ENCODE results near the gene UAP1L1.

The UAP1L1 gene

DNA sequence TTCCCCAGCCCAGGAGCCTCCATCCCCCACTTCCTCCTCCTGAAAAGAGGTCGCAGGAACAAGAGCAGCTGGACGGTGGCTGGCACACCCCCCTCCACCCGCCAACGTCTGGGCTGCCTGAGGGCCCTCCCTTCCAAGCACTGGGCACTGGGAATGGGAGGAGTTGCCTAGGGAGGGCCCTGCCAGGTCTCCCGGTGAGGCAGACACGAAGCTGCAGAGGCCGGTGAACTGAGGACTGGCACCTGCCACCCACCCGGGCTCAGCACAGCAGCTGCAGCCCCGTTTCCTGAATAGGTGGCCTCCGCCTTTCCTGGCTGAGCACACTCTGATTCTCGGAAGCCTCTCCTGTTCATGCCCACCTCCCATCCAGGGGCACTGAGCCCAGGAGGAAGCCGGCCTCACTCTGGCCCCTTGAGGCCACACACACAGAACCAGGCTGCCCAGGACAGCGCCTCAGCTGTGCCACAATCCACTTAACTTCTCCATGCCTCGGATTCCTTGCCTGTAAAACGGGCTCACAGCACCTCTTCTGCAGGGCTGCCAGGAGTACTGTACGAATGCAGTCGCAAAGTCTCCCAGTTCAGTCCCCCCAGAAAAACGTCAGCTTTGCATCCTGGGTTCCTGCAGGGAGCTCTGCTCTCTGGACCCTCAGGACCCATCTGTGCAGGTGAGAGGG is 32.7 kb upstream of the UAP1L1 start:
- H3K27me3 ChIP-seq (ENCODE audit: insufficient read depth, low read length) = peaks cover 30% of the 10 kb centered on the region
- no peak overlapping the region for H3K14ac ChIP-seq (ENCODE audit: low read length)
- no peak overlapping the region for H3K4ac ChIP-seq (ENCODE audit: low read depth, low read length)
- no peak overlapping the region for H4K91ac ChIP-seq (ENCODE audit: low read depth, low read length)
- no peak overlapping the region for H3K27ac ChIP-seq (ENCODE audit: low read depth, low read length)
- H3K4me1 ChIP-seq (ENCODE audit: control insufficient read depth in 1 of 2, insufficient read depth in 2 of 2, low read length in 2 of 2) = peaks cover 9 to 14% of the 10 kb centered on the region in 2 experiments
- H4K12ac ChIP-seq (ENCODE audit: low read depth, low read length) = no peak overlapping the region
- no peaks in the 10 kb centered on the region for H3K36me3 ChIP-seq (ENCODE audit: control insufficient read depth in 1 of 2, insufficient read depth in 2 of 2, low read length in 2 of 2)
- no peak for DNase-seq
- H3K23ac ChIP-seq (ENCODE audit: low read length) = no peak overlapping the region
- no peak overlapping the region for H4K8ac ChIP-seq (ENCODE audit: low read depth, low read length)
- H3K9ac ChIP-seq (ENCODE audit: low read length) = no peak overlapping the region
- no peak overlapping the region for H2AK5ac ChIP-seq (ENCODE audit: low read length)
- no peak overlapping the region for H3K4me3 ChIP-seq (ENCODE audit: low read depth, low read length)
- H2AFZ ChIP-seq (ENCODE audit: insufficient read depth, low read length, poor library complexity) = no peak overlapping the region
- no peak overlapping the region for H3K4me2 ChIP-seq (ENCODE audit: low read length)
- H2BK5ac ChIP-seq (ENCODE audit: low read depth, low read length, poor library complexity) = no peak overlapping the region
- no peaks in the 10 kb centered on the region for H3K79me1 ChIP-seq (ENCODE audit: low read length)
- no CpG with 5 or more reads among the region's 18 CpGs for WGBS (ENCODE audit: extremely low coverage, insufficient coverage, insufficient read length)
- no peaks in the 10 kb centered on the region for H3K79me2 ChIP-seq (ENCODE audit: control insufficient read depth, insufficient read depth, low read length, poor library complexity)
- H2BK12ac ChIP-seq (ENCODE audit: low read length) = no peak overlapping the region
- H3K18ac ChIP-seq (ENCODE audit: low read length) = no peak overlapping the region
- H2BK120ac ChIP-seq (ENCODE audit: insufficient read depth, low read length, poor library complexity) = no peak overlapping the region
- H3K9me3 ChIP-seq (ENCODE audit: insufficient read depth, low read depth, low read length) = peaks cover 2% of the 10 kb centered on the region

GRCh38 chr9:137045294-137046087 is 31.8 kb upstream of the UAP1L1 start:
- WGBS (ENCODE audit: extremely low coverage, insufficient coverage, insufficient read length) = no CpG with 5 or more reads among the region's 96 CpGs
- Histone ChIP-seq H3K36me3 (ENCODE audit: control insufficient read depth in 1 of 2, insufficient read depth in 2 of 2, low read length in 2 of 2) (no peaks in the 10 kb centered on the region), H4K12ac (ENCODE audit: low read depth, low read length) (no peak overlapping the region), H3K79me1 (ENCODE audit: low read length) (no peaks in the 10 kb centered on the region), H3K27ac (ENCODE audit: low read depth, low read length) (no peak overlapping the region), H2BK120ac (ENCODE audit: insufficient read depth, low read length, poor library complexity) (no peak overlapping the region), H2BK5ac (ENCODE audit: low read depth, low read length, poor library complexity) (no peak overlapping the region), H4K8ac (ENCODE audit: low read depth, low read length) (no peak overlapping the region), H3K4me1 (ENCODE audit: control insufficient read depth in 1 of 2, insufficient read depth in 2 of 2, low read length in 2 of 2) (peaks cover 9 to 14% of the 10 kb centered on the region in 2 experiments), H3K23ac (ENCODE audit: low read length) (no peak overlapping the region), H3K4ac (ENCODE audit: low read depth, low read length) (no peak overlapping the region), H3K27me3 (ENCODE audit: insufficient read depth, low read length) (peaks cover 33% of the 10 kb centered on the region), H2AK5ac (ENCODE audit: low read length) (no peak overlapping the region), H2AFZ (ENCODE audit: insufficient read depth, low read length, poor library complexity) (no peak overlapping the region), H3K4me3 (ENCODE audit: low read depth, low read length) (peak overlapping the region; percentile 51), H4K91ac (ENCODE audit: low read depth, low read length) (no peak overlapping the region), H3K79me2 (ENCODE audit: control insufficient read depth, insufficient read depth, low read length, poor library complexity) (no peaks in the 10 kb centered on the region), H3K9me3 (ENCODE audit: insufficient read depth, low read depth, low read length) (peaks cover 3% of the 10 kb centered on the region), H3K18ac (ENCODE audit: low read length) (no peak overlapping the region), H3K4me2 (ENCODE audit: low read length) (peak overlapping the region; percentile 75), H3K9ac (ENCODE audit: low read length) (no peak overlapping the region), H2BK12ac (ENCODE audit: low read length) (no peak overlapping the region), H3K14ac (ENCODE audit: low read length) (no peak overlapping the region)
- peak in 1 of 2 donors; percentile 25 for DNase-seq

DNA sequence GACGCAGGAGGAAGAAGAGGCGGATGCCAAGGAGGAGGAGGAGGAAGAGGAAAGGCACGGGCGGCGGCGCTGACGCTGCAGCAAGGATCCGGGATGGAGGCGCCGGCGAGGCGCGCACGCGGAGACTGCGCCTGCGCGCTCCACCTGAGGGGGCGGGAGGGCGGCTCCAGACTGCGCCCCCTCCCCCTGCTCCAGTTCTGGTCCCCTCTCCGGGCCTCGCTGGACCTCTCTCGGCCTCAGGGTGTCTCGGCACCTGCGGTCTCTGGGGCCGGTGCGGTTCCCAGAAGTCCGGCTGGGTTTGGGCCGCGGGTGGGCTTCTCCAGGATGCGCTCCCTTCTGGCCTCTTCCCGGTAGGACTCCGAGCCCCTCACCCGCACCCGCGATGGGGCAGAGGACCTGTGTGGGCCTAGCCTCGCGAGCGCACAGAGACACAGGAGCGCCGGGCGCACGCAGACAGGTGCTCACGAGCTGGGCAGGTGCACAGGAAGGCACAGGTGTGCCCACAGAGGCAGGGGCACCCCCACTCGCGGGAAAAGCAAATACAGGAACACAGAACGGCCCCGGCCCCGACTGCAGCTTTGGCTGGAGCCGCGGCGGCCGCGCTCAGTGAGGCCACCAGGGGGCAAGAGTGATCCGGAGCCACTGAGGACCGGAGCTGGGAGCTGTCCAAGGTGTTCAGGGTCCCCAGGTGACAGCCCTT is 31.1 kb upstream of the UAP1L1 start, which contains the start of gene NPDC1:
TSS of gene NPDC1 (minus strand) at position 90 of the 700 bp plus-strand sequence. CDS start 188 bp downstream, outside the sequence.
- H3K4ac ChIP-seq (ENCODE audit: low read depth, low read length) = no peak within 1 kb of the TSS
- peaks cover 9 to 14% of the 10 kb centered on the region in 2 experiments for H3K4me1 ChIP-seq (ENCODE audit: control insufficient read depth in 1 of 2, insufficient read depth in 2 of 2, low read length in 2 of 2)
- peaks cover 33% of the 10 kb centered on the region for H3K27me3 ChIP-seq (ENCODE audit: insufficient read depth, low read length)
- no peak within 1 kb of the TSS for H2BK120ac ChIP-seq (ENCODE audit: insufficient read depth, low read length, poor library complexity)
- no peak within 1 kb of the TSS for H2BK12ac ChIP-seq (ENCODE audit: low read length)
- WGBS (ENCODE audit: extremely low coverage, insufficient coverage, insufficient read length) = no CpG with 5 or more reads among the region's 57 CpGs
- H3K9ac ChIP-seq (ENCODE audit: low read length) = no peak within 1 kb of the TSS
- H3K4me2 ChIP-seq (ENCODE audit: low read length) = peak within 1 kb of the TSS; percentile 75
- H2BK5ac ChIP-seq (ENCODE audit: low read depth, low read length, poor library complexity) = no peak within 1 kb of the TSS
- no peak within 1 kb of the TSS for H3K27ac ChIP-seq (ENCODE audit: low read depth, low read length)
- H3K79me2 ChIP-seq (ENCODE audit: control insufficient read depth, insufficient read depth, low read length, poor library complexity) = no peaks in the 10 kb centered on the region
- no peak within 1 kb of the TSS for H3K14ac ChIP-seq (ENCODE audit: low read length)
- H4K8ac ChIP-seq (ENCODE audit: low read depth, low read length) = no peak within 1 kb of the TSS
- no peak within 1 kb of the TSS for H4K91ac ChIP-seq (ENCODE audit: low read depth, low read length)
- peak within 1 kb of the TSS; percentile 51 for H3K4me3 ChIP-seq (ENCODE audit: low read depth, low read length)
- peaks cover 4% of the 10 kb centered on the region for H3K9me3 ChIP-seq (ENCODE audit: insufficient read depth, low read depth, low read length)
- no peak within 1 kb of the TSS for H3K18ac ChIP-seq (ENCODE audit: low read length)
- no peaks in the 10 kb centered on the region for H3K79me1 ChIP-seq (ENCODE audit: low read length)
- H2AK5ac ChIP-seq (ENCODE audit: low read length) = no peak within 1 kb of the TSS
- DNase-seq = peak; percentile 60 to 85
- H4K12ac ChIP-seq (ENCODE audit: low read depth, low read length) = no peak within 1 kb of the TSS
- H3K23ac ChIP-seq (ENCODE audit: low read length) = no peak within 1 kb of the TSS
- H3K36me3 ChIP-seq (ENCODE audit: control insufficient read depth in 1 of 2, insufficient read depth in 2 of 2, low read length in 2 of 2) = no peaks in the 10 kb centered on the region
- no peak within 1 kb of the TSS for H2AFZ ChIP-seq (ENCODE audit: insufficient read depth, low read length, poor library complexity)

- no peak overlapping the region for H2AK5ac ChIP-seq (ENCODE audit: low read length)
- no peak overlapping the region for H2BK5ac ChIP-seq (ENCODE audit: low read depth, low read length, poor library complexity)
- peaks cover 4% of the 10 kb centered on the region for H3K9me3 ChIP-seq (ENCODE audit: insufficient read depth, low read depth, low read length)
- WGBS (ENCODE audit: extremely low coverage, insufficient coverage, insufficient read length) = no CpG with 5 or more reads among the region's 72 CpGs
- H4K12ac ChIP-seq (ENCODE audit: low read depth, low read length) = no peak overlapping the region
- no peak overlapping the region for H3K18ac ChIP-seq (ENCODE audit: low read length)
- H3K4ac ChIP-seq (ENCODE audit: low read depth, low read length) = no peak overlapping the region
- H3K23ac ChIP-seq (ENCODE audit: low read length) = no peak overlapping the region
- no peak overlapping the region for H3K27ac ChIP-seq (ENCODE audit: low read depth, low read length)
- H2BK120ac ChIP-seq (ENCODE audit: insufficient read depth, low read length, poor library complexity) = no peak overlapping the region
- no peak overlapping the region for H3K9ac ChIP-seq (ENCODE audit: low read length)
- H3K79me1 ChIP-seq (ENCODE audit: low read length) = no peaks in the 10 kb centered on the region
- no peak overlapping the region for H4K91ac ChIP-seq (ENCODE audit: low read depth, low read length)
- H3K27me3 ChIP-seq (ENCODE audit: insufficient read depth, low read length) = peaks cover 46% of the 10 kb centered on the region
- no peak overlapping the region for H2AFZ ChIP-seq (ENCODE audit: insufficient read depth, low read length, poor library complexity)
- H3K4me3 ChIP-seq (ENCODE audit: low read depth, low read length) = no peak overlapping the region
- H3K36me3 ChIP-seq (ENCODE audit: control insufficient read depth in 1 of 2, insufficient read depth in 2 of 2, low read length in 2 of 2) = no peaks in the 10 kb centered on the region
- H3K4me1 ChIP-seq (ENCODE audit: control insufficient read depth in 1 of 2, insufficient read depth in 2 of 2, low read length in 2 of 2) = peaks cover 14 to 18% of the 10 kb centered on the region in 2 experiments
- no peaks in the 10 kb centered on the region for H3K79me2 ChIP-seq (ENCODE audit: control insufficient read depth, insufficient read depth, low read length, poor library complexity)
- no peak overlapping the region for H3K4me2 ChIP-seq (ENCODE audit: low read length)
- H3K14ac ChIP-seq (ENCODE audit: low read length) = no peak overlapping the region
- no peak overlapping the region for H2BK12ac ChIP-seq (ENCODE audit: low read length)
- DNase-seq = no peak
- H4K8ac ChIP-seq (ENCODE audit: low read depth, low read length) = no peak overlapping the region
Measured at GRCh38 chr9:137048655-137049543, 28.4 kb upstream of the UAP1L1 start.
